H1 (cell line): ENCODE data around the gene PPP1R12A. TPM values are rescaled to one million over a fixed set of nuclear protein-coding genes. Genes with fewer than 3 reads are reported as not detected.

Source experiments
- CTCF ChIA-PET: fragments of 300-600 bp; sonication (Branson Sonifier 250); formaldehyde crosslinking; loops from one replicate; lab custom pipeline; 2021; ENCODE audit not compliant: partially characterized antibody; lab: Charles Lee
- POLR2A ChIA-PET: fragments of 300-600 bp; sonication (Branson Sonifier 250); formaldehyde crosslinking; loops from one replicate; lab custom pipeline; 2021; ENCODE audit warnings: inconsistent platforms; ENCODE audit not compliant: partially characterized antibody; lab: Charles Lee
- DNase-seq, 2 experiments: peaks; one replicate each; pipeline versions ENCODE4 v3.0.0 to v3.0.0-alpha.2; 2010 to 2022; ENCODE audit warnings: low spot score in 2 of 2, low read depth in 1 of 2, mixed read lengths in 1 of 2
- FAIRE-seq: peaks from 2 replicates; lab custom pipeline; 2011; peaks lifted over from hg19 to GRCh38; lab: Jason Lieb, UNC
- H2AFZ ChIP-seq: 2 replicates; pipeline ENCODE4 v1.8.1; 2012; ENCODE audit warnings: low read length, inconsistent platforms
- H2AK5ac ChIP-seq: 2 replicates; pipeline ENCODE4 v1.6.1; 2013; ENCODE audit warnings: low read depth, low read length
- H2BK120ac ChIP-seq: replicated peaks from 2 replicates; pipeline ENCODE3; 2013; ENCODE audit warnings: low read depth, low read length, inconsistent platforms
- H2BK12ac ChIP-seq: 2 replicates; pipeline ENCODE4 v1.6.1; 2013; ENCODE audit warnings: low read depth, low read length
- H2BK15ac ChIP-seq: 2 replicates; pipeline ENCODE4 v1.6.1; 2013; ENCODE audit warnings: low read length
- H2BK20ac ChIP-seq: 2 replicates; pipeline ENCODE4 v1.6.1; 2013; ENCODE audit warnings: low read length
- H2BK5ac ChIP-seq: 2 replicates; pipeline ENCODE4 v1.6.1; 2013; ENCODE audit warnings: low read depth, low read length
- H3K14ac ChIP-seq: 2 replicates; pipeline ENCODE4 v1.6.1; 2013; ENCODE audit warnings: inconsistent platforms; ENCODE audit not compliant: insufficient read length
- H3K18ac ChIP-seq: 2 replicates; pipeline ENCODE4 v1.6.1; 2013; ENCODE audit warnings: low read length; ENCODE audit errors: extremely low read depth
- H3K23ac ChIP-seq: 2 replicates; pipeline ENCODE4 v1.6.1; 2013; ENCODE audit warnings: inconsistent platforms; ENCODE audit not compliant: insufficient read length
- H3K23me2 ChIP-seq: 2 replicates; pipeline ENCODE4 v1.6.1; 2013; ENCODE audit warnings: low read depth, low read length
- H3K27ac ChIP-seq: 2 replicates; pipeline ENCODE4 v1.6.1; 2011; ENCODE audit warnings: low read depth, low read length, inconsistent platforms
- H3K27me3 ChIP-seq, 4 experiments: replicated peaks in 1 of 4; 1 replicate in 1 of 4; 2 replicates in 3 of 4; pipeline versions ENCODE4 v1.6.1 to v1.8.1; 2011 to 2013; ENCODE audit warnings: low read length in 3 of 4, mild to moderate bottlenecking in 3 of 4, inconsistent platforms in 2 of 4, mixed read lengths in 2 of 4, moderate library complexity in 1 of 4; ENCODE audit not compliant: control insufficient read depth in 3 of 4, insufficient read depth in 3 of 4; ENCODE audit errors: extremely low read depth in 1 of 4
- H3K36me3 ChIP-seq, 4 experiments: 2 replicates each; pipeline versions ENCODE4 v1.6.1 to v1.8.1; 2011 to 2013; ENCODE audit warnings: mild to moderate bottlenecking in 4 of 4, low read length in 3 of 4, moderate library complexity in 2 of 4, control low read depth in 1 of 4, inconsistent platforms in 1 of 4; ENCODE audit not compliant: insufficient read depth in 4 of 4, control insufficient read depth in 2 of 4
- H3K4ac ChIP-seq: replicated peaks from 2 replicates; pipeline ENCODE3; 2013; ENCODE audit warnings: low read length, low read depth, mixed read lengths, inconsistent platforms; ENCODE audit not compliant: insufficient read length
- H3K4me1 ChIP-seq, 4 experiments: replicated peaks in 1 of 4; 1 replicate in 1 of 4; 2 replicates in 3 of 4; pipeline versions ENCODE4 v1.6.1 to v1.8.1; 2011 to 2013; ENCODE audit warnings: low read length in 3 of 4, inconsistent platforms in 2 of 4, mixed read lengths in 1 of 4; ENCODE audit not compliant: insufficient read depth in 4 of 4, control insufficient read depth in 3 of 4
- H3K4me2 ChIP-seq, 2 experiments: 2 replicates each; pipeline versions ENCODE4 v1.6.1 to v1.8.1; 2011 to 2013; ENCODE audit warnings: low read depth in 2 of 2, low read length in 2 of 2, control low read depth in 1 of 2, inconsistent platforms in 1 of 2, mild to moderate bottlenecking in 1 of 2; ENCODE audit not compliant: insufficient read depth in 1 of 2
- H3K4me3 ChIP-seq, 4 experiments: fragments of 200-600, 300-600 bp in 1 of 4; sonication (generic), shearing (Covaris generic), sonication (Bioruptor Twin) in 1 of 4; 2 replicates each; pipeline versions ENCODE4 v1.5.1 to v1.8.1; 2011 to 2016; ENCODE audit warnings: low read length in 4 of 4, low read depth in 3 of 4, control low read depth in 2 of 4, inconsistent platforms in 2 of 4, mild to moderate bottlenecking in 2 of 4, mixed read lengths in 1 of 4, moderate library complexity in 1 of 4; ENCODE audit not compliant: insufficient read depth in 2 of 4; ENCODE audit errors: extremely low read depth in 1 of 4
- H3K56ac ChIP-seq: replicated peaks from 2 replicates; pipeline ENCODE3; 2013; ENCODE audit warnings: low read depth, mild to moderate bottlenecking, mixed read lengths, low read length, inconsistent platforms; ENCODE audit not compliant: insufficient read length
- H3K79me1 ChIP-seq: 2 replicates; pipeline ENCODE4 v1.6.1; 2013; ENCODE audit warnings: low read depth, low read length, control low read depth
- H3K79me2 ChIP-seq, 2 experiments: 2 replicates each; pipeline versions ENCODE4 v1.6.1 to v1.8.1; 2012 to 2013; ENCODE audit warnings: low read length in 2 of 2, mild to moderate bottlenecking in 2 of 2, inconsistent platforms in 1 of 2; ENCODE audit not compliant: insufficient read depth in 2 of 2, control insufficient read depth in 1 of 2
- H3K9ac ChIP-seq, 4 experiments: replicated peaks in 1 of 4; 1 replicate in 1 of 4; 2 replicates in 3 of 4; pipeline versions ENCODE4 v1.6.1 to v1.8.1; 2011 to 2013; ENCODE audit warnings: low read depth in 3 of 4, low read length in 3 of 4, control low read depth in 2 of 4, mild to moderate bottlenecking in 2 of 4, moderate library complexity in 2 of 4, inconsistent platforms in 1 of 4; ENCODE audit errors: extremely low read depth in 1 of 4
- H3K9me3 ChIP-seq, 2 experiments: 2 replicates each; pipeline versions ENCODE4 v1.6.1 to v1.8.1; 2012 to 2013; ENCODE audit warnings: mild to moderate bottlenecking in 2 of 2, moderate library complexity in 2 of 2, control low read depth in 1 of 2, inconsistent platforms in 1 of 2, low read depth in 1 of 2, low read length in 1 of 2, mixed read lengths in 1 of 2; ENCODE audit not compliant: insufficient read depth in 2 of 2
- H4K20me1 ChIP-seq, 2 experiments: replicated peaks in 1 of 2; 2 replicates each; pipeline versions ENCODE3 to v1.8.1; 2011 to 2013; ENCODE audit warnings: inconsistent platforms in 2 of 2, low read length in 2 of 2, mild to moderate bottlenecking in 1 of 2; ENCODE audit not compliant: insufficient read depth in 2 of 2, control insufficient read depth in 1 of 2
- H4K5ac ChIP-seq: 2 replicates; pipeline ENCODE4 v1.6.1; 2013; ENCODE audit warnings: low read length, low read depth, mixed read lengths, inconsistent platforms; ENCODE audit not compliant: insufficient read length
- H4K8ac ChIP-seq: 2 replicates; pipeline ENCODE4 v1.8.0; 2013; ENCODE audit warnings: mild to moderate bottlenecking, moderate library complexity, low read length, inconsistent platforms; ENCODE audit not compliant: insufficient read depth; ENCODE audit errors: extremely low read depth
- H4K91ac ChIP-seq: replicated peaks from 2 replicates; pipeline ENCODE3; 2013; ENCODE audit warnings: low read length, mixed read lengths, inconsistent platforms; ENCODE audit not compliant: insufficient read length
- CTCF ChIP-seq, 3 experiments: IDR thresholded peaks; 1 replicate in 2 of 3; 2 replicates in 1 of 3; pipeline versions ENCODE4 v1.5.1 to v1.6.1; 2011; ENCODE audit warnings: low read length in 3 of 3, mild to moderate bottlenecking in 3 of 3, inconsistent platforms in 2 of 3, low read depth in 1 of 3, moderate library complexity in 1 of 3; ENCODE audit not compliant: insufficient read depth in 1 of 3; ENCODE audit errors: control extremely low read depth in 1 of 3
- EZH2 ChIP-seq: fragments of 200-600 bp; sonication (generic); IDR thresholded peaks from 2 replicates; pipeline ENCODE4 v1.7.1; 2012; ENCODE audit warnings: low read depth, mild to moderate bottlenecking, moderate library complexity, low read length, inconsistent platforms; ENCODE audit not compliant: severe bottlenecking
- KDM1A ChIP-seq: fragments of 200-600, 300-600 bp; sonication (generic); IDR thresholded peaks from 2 replicates; pipeline ENCODE4 v1.7.1; 2016; ENCODE audit warnings: mild to moderate bottlenecking, low read length, borderline replicate concordance
- KDM4A ChIP-seq: IDR thresholded peaks from one replicate; pipeline ENCODE4 v1.7.1; 2012; ENCODE audit warnings: low read depth, mild to moderate bottlenecking, moderate library complexity, low read length, inconsistent platforms; ENCODE audit not compliant: severe bottlenecking
- POU5F1 ChIP-seq: IDR thresholded peaks from 2 replicates; pipeline ENCODE4 v1.6.1; 2011; ENCODE audit warnings: low read depth, mild to moderate bottlenecking, low read length, moderate library complexity
- SRF ChIP-seq: IDR thresholded peaks from 2 replicates; pipeline ENCODE4 v1.6.1; 2011; ENCODE audit warnings: mild to moderate bottlenecking, low read depth, low read length, moderate library complexity
- ZNF274 ChIP-seq: IDR thresholded peaks from 2 replicates; pipeline ENCODE4 v1.7.0; 2012; ENCODE audit warnings: low read length, borderline replicate concordance; ENCODE audit errors: extremely low read depth
- WGBS, 2 experiments: shearing (Covaris generic) in 1 of 2; methylation state at CpG; one replicate each; pipeline versions ENCODE4 v1.1.6 to v1.1.7; 2013 to 2015; ENCODE audit warnings: low lambda C conversion rate in 2 of 2, mixed read lengths in 2 of 2, inconsistent platforms in 1 of 2, low coverage in 1 of 2, missing lambda C conversion rate in 1 of 2; ENCODE audit not compliant: insufficient replicate concordance in 2 of 2, insufficient coverage in 1 of 2, insufficient read length in 1 of 2; ENCODE audit errors: extremely low coverage in 1 of 2, missing lambda C conversion rate in 1 of 2; 5-methylcytosine and 5-hydroxymethylcytosine counted together
- polyA plus RNA-seq, 7 experiments: library from polyadenylated mRNA; depleted of rRNA in 3 of 7; stranded (reverse) in 5 of 7; unstranded in 2 of 7; fragments of >200 nt in 5 of 7; fragments of 200-250 nt in 2 of 7; gene quantifications; 1 replicate in 5 of 7; 2 replicates in 1 of 7; 4 replicates in 1 of 7; pipeline versions ENCODE4 v1.2.1 to v1.2.3, GENCODE V29; 2011 to 2013; ENCODE audit warnings: missing spikeins in 2 of 7, mixed read lengths in 2 of 7
- total RNA-seq: library from RNA; stranded (reverse); fragmentation: NEBNext Ultra II Directional; extraction: Animal tissue kit (Norgen Biotek cat#: 25700); gene quantifications from 2 replicates; pipeline ENCODE4 v1.2.1, GENCODE V29; 2021

PPP1R12A gene
- total and polyA plus RNA-seq, 2 of the 8 experiments (the other 6 are each of a cell fraction or from before 2014, with no cell fraction given) = 14.7 to 81.5 TPM

- POLR2A ChIA-PET = no interaction called here
- no peak overlapping the region for H2AK5ac ChIP-seq
- TF ChIP-seq CTCF (IDR thresholded peaks at IDR 0.05; ENCODE audit: control extremely low read depth in 1 of 3, insufficient read depth in 1 of 3, low read depth in 1 of 3, low read length in 3 of 3) = no peak
- TF ChIP-seq KDM4A = no peak
- no peak for TF ChIP-seq ZNF274
- TF ChIP-seq KDM1A = no peak
- no peak for TF ChIP-seq SRF
- TF ChIP-seq EZH2 = no peak
- no peak for TF ChIP-seq POU5F1
- TF ChIP-seq, all 59 proteins: peak for 0
- FAIRE-seq (no peak), DNase-seq (no peak)
- Histone ChIP-seq H3K23ac (no peak overlapping the region), H4K20me1 (no peaks in the 10 kb centered on the region), H3K23me2 (no peaks in the 10 kb centered on the region), H3K9me3 (no peaks in the 10 kb centered on the region), H3K4me2 (no peak overlapping the region), H2BK20ac (no peak overlapping the region), H4K5ac (no peak overlapping the region), H2AFZ (no peak overlapping the region), H3K4ac (no peak overlapping the region), H4K91ac (no peak overlapping the region), H2BK120ac (no peak overlapping the region), H3K9ac (no peak overlapping the region), H3K79me2 (no peaks in the 10 kb centered on the region), H3K27ac (no peak overlapping the region), H3K56ac (no peak overlapping the region), H3K36me3 (peaks cover 0 to 10% (median 3%) of the 10 kb centered on the region in 4 experiments; a peak in 4 of 8 replicates), H3K79me1 (no peaks in the 10 kb centered on the region), H4K8ac (no peak overlapping the region), H3K27me3 (no peaks in the 10 kb centered on the region), H2BK15ac (no peak overlapping the region), H3K18ac (no peak overlapping the region), H3K14ac (no peak overlapping the region), H2BK5ac (no peak overlapping the region), H2BK12ac (no peak overlapping the region), H3K4me1 (no peaks in the 10 kb centered on the region), H3K4me3 (no peak overlapping the region)
- CTCF ChIA-PET = interaction anchor here (1.0 to 1.4 kb wide), 3 partner anchors 9 to 270 kb away, joined by 3 to 5 read pairs (median 4); no protein-coding TSS in a partner anchor
- 95% methylated on average over 3 of the region's 3 CpGs; no CpG with 5 or more reads in 1 of the 2 experiments for WGBS, 2 experiments
Measured at GRCh38 chr12:79775355-79776027, 159.4 kb downstream of the PPP1R12A start.
